GM12864 (cell line): ENCODE results near the gene SCAF8.

Experiments
- DNase-seq: peaks from one replicate; pipeline ENCODE4 v3.0.0-alpha.2; 2011; ENCODE audit warnings: low read depth
- H3K4me3 ChIP-seq: 2 replicates; pipeline ENCODE4 v1.5.1; 2011; ENCODE audit warnings: mild to moderate bottlenecking, low read depth, low read length, control low read depth
- CTCF ChIP-seq: IDR thresholded peaks from 2 replicates; pipeline ENCODE4 v1.5.1; 2011; ENCODE audit warnings: low read depth, mild to moderate bottlenecking, moderate library complexity, low read length, control low read depth, inconsistent platforms; ENCODE audit errors: missing control alignments

The SCAF8 gene

GRCh38 chr6:154847318-154847717 is 114.1 kb downstream of the SCAF8 start:
- no peak overlapping the region for H3K4me3 ChIP-seq
- DNase-seq, result no peak
- TF ChIP-seq CTCF, result no peak

GRCh38 chr6:154848580-154848979 is 115.4 kb downstream of the SCAF8 start:
- no peak for DNase-seq
- TF ChIP-seq CTCF, result no peak

GRCh38 chr6:154849475-154849874 is 116.3 kb downstream of the SCAF8 start:
- no peak overlapping the region for H3K4me3 ChIP-seq
- DNase-seq, result no peak
- no peak for TF ChIP-seq CTCF

More at GRCh38 chr6:154848580-154848979, 115.4 kb downstream of the SCAF8 start:
- H3K4me3 ChIP-seq, result no peak overlapping the region

GRCh38 chr6:154852687-154853086 is 119.5 kb downstream of the SCAF8 start:
- H3K4me3 ChIP-seq, result no peak overlapping the region
- TF ChIP-seq CTCF, result no peak
- no peak for DNase-seq

GRCh38 chr6:154857529-154857928 is 124.3 kb downstream of the SCAF8 start:
- TF ChIP-seq CTCF, result no peak
- H3K4me3 ChIP-seq, result no peak overlapping the region
- no peak for DNase-seq

- no peak overlapping the region for H3K4me3 ChIP-seq
- TF ChIP-seq CTCF, result no peak
- no peak for DNase-seq
Measured at GRCh38 chr6:154861825-154862224, 128.6 kb downstream of the SCAF8 start.

GRCh38 chr6:154862536-154862935 is 129.3 kb downstream of the SCAF8 start:
- DNase-seq, result no peak
- TF ChIP-seq CTCF, result no peak
- no peak overlapping the region for H3K4me3 ChIP-seq
